HG03025 (cell line): ENCODE measurements around the gene ASB9.
"Not testable (repeated sequence)": the region's sequence is repeated elsewhere in the genome, so short reads cannot be mapped to it uniquely, and the experiment has no call there.

Experiments used
- ATAC-seq: cut with Tn5 transposase; IDR thresholded peaks from one replicate; pipeline ENCODE4 v1.9.1; 2021; ENCODE audit warnings: mild to moderate bottlenecking, moderate library complexity; ENCODE audit not compliant: unreplicated experiment, low FRiP score

Gene ASB9

DNA sequence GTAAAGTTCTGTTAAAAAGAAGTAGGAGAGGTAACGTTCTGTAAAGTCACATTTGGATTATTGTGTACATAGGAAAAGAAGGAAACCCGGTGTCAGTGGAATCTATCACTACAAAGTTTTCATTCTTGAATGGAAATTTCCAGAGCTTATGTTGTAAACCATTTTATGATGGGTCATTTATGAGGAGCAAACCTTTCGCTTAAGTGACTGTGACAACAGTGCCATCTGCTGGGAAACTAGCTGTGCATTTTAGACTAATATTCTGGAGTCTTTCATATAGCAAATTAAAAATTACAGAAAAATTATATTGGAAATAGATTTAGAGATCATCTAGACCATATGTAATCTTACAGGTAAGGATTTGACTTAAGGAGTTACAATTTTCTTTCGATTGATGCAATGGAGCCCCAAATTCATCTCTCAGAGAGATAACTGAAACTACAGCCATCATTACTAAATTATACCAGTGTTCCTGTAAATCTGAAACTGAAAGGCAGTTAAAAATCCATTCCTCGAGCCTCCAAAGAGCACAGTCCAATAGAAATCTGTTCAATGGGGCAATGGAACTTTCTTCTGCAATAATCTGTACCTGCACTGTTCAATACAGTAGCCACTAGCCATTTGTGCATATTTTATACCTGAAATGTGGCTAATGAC lies 26.9 kb downstream of the ASB9 start:
- ATAC-seq: no peak

DNA sequence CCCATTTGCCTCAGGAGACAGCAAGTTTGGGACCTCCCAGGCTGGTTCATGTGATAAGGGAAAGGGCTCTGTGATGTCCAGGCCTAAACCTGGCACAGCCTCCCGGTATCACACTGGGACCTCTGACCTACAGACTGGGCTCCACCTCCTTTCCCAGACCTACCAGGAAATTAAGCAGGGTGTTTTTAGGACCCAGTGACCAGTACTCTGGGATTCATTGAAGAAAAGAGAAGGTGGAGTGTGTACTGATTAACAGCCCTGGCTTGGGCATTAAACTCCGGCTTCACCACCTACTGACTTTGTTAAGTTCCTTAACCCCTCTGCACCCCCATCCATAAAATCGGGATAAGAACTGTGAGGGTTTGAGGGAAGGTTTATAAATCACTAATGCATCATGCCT lies 28.6 kb downstream of the ASB9 start:
- no peak for ATAC-seq

DNA sequence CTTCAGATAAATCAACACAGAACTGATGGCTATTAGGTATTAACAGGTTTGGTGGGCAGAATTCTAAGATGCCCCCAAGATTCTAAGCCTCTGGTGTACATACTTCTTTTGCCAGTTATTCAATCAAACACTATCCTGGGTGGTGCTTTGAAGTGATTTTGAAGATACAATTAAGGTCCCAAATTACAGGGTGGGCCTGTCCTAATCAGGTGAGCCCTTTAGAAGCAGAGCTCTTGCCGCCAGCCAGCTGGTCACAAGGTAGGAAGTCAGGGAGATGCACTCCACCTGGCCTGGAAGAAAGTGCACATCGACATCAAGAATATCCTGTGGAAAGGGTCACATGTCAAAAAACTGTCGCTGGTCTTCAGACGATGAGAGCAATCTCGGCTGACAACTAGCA lies 29.5 kb downstream of the ASB9 start:
- ATAC-seq: no peak

DNA sequence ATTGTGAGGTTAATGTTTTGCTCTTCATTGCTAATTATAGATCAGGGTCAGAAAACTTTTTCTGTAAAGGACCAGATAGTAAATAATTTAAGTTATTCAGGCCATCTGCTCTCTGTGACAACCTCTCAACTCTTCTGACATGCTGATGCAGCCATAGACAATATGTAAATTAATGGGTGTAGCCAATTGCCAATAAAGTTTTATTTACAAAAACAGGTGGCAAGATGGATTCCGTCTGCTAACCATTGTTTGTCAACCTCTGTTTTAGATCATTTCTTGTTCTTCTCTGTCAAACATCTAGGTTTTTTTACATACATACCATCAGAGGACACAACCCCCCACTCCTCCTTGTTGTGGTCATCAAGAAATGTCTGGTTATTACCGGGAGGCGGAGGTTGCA lies 33.7 kb downstream of the ASB9 start:
- ATAC-seq: no peak

DNA sequence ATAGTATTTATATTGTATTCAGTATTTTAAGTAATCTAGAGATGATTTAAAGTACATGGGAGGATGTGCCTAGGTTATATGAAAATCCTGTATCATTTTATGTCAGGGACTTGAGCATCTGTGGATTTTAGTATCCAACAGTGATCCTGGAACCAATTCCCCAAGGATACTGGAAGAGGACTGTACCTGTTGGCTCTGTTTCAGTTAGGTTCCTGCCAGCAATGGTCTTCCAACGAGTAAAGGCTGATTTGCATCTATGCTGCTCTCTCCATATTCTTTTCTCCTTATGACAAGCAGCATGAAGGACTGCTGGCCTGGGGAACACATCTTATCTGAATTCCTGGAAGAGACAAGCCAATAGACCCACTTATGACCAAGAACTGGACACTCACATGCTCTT lies 34.9 kb downstream of the ASB9 start:
- no peak for ATAC-seq

DNA sequence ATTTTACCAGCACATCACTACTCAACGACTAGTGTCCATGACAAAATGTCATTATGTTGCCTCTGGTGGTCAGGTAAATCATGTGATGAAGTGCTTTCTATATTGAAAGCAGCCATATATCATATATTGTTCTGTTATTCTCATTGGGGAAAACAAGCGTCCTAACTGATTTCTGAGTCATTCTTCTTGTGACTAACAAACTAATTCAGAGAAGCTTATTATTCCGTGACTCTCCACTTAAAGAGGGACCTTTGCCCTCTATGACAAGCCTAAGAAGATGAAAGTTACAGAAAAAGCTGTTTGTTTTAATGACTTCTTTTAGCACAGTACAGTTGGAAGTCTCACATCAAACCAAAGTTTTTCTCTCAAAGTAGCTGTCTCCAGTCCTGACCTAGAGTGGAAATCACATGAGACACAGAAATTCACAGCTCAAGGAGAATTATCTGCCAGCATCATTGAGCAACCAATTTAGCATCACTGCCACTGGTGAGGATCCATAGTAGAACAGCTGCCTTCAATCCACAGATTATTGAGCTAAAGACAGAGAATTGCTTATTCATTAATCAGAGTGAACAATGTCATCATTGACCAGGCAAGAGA lies 36.4 kb downstream of the ASB9 start:
- ATAC-seq: no peak

DNA sequence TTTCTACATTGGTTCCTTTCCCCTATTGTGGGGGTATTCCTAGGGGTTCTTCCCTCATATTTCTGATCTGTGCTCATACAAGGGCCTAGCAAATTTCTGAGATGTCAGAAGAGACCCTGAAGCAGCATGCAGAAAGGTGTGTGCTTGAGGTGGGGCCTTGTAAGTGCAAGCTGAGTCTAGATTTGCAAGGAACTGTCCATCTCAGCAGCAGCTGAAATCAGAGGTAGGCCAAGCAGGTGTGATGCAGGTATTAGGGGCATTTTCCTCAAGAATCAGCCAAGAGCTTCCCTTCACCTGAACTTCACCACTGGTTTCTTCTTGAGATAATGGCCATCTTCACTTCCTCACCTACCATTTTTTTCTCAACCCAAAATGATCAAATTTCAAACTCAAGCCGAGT lies 45.1 kb downstream of the ASB9 start:
- no peak for ATAC-seq

DNA sequence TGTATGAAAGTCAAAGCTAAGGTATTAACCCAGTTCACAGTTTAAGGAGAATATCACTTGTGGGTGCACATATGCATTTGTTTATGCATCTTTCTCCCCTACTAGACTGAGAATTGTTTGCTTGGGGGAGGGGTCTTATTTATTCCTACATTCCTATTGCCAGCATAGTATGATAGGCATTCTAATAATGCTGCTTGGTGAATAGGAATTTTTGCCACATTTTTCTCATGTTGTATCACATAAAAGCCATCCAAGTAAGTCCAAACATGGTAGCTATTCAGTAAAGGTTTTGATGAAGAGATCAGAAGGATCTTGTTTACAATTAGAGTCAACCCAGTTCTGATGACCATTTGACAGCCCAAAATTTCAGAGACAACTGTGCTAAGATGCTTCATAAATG lies 48.6 kb downstream of the ASB9 start:
- ATAC-seq: no peak

DNA sequence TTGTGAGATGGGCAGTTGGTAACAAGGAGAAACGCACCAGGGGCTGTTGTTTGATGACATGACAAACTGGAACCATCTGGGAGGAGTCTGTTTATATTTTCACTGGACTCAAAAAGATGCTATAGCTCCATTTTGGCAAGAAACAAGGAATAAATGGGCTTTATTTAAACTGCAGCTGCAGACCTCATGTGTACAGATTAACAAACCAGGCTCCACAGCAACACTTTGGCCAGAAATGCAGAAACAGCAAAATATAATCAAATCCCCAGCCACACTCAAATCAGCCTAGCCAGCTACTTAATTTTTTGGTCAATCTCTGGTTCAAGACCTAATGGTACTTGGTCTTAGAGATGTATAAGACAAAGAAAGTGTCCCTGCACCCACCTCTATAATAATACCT lies 52.7 kb downstream of the ASB9 start:
- ATAC-seq: no peak

DNA sequence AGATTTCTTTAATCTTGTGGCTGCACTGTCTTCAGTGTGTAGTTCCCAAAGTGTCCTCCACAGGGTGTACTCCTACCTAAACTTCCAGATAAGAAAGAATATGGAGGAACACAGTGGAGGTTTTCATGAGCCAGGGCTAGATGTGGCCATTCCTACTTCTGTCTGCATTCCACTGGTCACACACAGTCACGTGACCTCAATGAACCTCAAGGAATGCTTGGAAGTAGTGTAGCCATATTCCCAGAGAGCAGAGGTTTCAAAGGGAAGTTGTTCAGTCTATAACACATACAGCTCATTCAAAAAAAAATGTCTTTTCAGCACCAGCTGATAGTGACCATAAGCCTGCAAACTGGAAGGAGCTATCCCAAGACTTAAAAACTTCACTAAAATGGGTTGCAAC lies 53.6 kb downstream of the ASB9 start:
- ATAC-seq: no peak

DNA sequence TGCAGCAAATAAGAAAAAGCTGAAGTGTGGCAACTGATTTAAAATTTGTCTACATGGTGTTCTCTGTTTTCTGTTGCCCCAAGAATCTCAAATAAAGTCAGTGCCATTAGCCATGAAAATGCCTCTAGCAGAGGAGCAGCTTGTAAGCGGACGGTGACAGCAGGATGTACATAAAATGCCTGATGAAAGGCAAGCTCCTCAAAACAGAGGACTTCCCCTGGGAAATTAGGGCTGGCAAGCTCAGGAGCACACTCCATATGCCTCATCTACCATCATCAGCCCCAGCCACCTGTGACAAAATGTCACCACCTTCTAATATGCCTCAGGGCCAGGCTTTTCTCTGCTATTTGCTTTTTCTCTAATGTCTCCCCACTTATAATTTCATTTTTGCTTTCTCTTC lies 54.5 kb downstream of the ASB9 start:
- no peak for ATAC-seq

DNA sequence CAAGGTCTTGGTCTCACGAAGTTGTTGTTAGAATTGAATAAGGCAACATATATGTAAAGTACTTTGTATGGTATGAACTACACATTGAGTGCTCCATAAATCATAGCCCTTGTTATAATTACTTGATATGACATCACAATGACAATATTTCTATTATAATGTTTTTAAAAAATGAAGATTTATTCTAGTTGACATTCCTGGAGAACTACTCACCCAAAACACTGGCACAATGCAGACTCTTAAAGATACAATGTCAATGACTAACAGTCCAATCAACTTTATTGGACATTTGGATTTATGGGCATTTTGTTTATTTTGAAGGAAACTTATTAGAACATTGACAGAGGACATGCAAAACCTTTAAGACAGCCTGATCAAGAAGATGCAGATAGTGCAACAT lies 55.3 kb downstream of the ASB9 start:
- ATAC-seq: no peak

DNA sequence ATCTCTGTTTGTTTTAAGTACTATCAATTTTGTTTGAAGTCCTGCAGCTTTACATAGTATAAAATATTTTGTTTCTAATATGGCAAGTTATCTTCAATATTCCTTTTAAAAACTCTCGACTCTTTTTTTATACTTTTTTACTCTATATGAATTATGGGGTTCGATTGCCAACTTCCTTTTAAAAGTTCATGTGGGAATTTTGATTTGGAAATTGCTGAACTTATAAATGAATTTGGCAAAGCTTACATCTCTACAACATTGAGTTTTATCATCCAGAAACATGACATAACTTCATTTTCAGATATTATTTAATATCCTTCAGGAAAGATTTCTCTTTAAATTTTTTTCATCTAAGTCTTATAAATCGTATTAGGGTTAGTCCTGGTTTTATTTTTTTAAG lies 60.8 kb downstream of the ASB9 start:
- no peak for ATAC-seq

DNA sequence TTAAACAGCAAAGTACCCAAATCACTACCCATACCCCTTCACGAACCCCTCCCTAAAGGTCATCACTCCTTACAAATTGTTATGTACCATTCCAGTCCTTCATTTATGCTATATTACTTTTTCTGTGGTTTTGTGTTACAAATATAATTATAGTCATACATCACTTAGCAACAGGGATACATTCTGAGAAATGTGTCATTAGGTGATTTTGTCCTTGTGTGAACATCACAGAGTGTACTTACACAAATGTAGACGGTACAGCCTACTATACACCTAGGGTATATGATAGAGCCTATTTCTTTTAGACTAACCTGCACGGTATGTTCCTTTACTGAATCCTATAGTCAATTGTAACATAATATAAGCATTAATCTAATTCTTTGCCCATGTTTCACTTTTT lies 61.9 kb downstream of the ASB9 start:
- no peak for ATAC-seq

DNA sequence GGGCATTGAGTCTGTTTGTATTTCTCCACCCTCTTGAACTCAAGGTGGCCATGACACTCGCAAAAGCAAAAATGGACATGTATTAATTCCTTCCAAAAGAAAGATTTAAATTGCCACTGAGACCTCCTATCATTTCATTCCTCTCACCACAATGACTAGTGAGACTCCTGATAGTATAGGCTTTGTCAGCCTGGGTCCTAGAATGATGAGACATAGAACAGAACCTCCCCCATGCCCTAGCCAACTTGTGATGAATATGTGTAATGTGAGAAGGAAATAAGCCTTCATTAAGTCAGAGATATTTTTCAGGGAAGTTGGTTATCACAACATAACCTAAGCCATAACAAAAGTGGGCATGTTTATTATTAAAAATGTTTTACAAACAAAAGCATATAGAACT lies 62.5 kb downstream of the ASB9 start:
- no peak for ATAC-seq

DNA sequence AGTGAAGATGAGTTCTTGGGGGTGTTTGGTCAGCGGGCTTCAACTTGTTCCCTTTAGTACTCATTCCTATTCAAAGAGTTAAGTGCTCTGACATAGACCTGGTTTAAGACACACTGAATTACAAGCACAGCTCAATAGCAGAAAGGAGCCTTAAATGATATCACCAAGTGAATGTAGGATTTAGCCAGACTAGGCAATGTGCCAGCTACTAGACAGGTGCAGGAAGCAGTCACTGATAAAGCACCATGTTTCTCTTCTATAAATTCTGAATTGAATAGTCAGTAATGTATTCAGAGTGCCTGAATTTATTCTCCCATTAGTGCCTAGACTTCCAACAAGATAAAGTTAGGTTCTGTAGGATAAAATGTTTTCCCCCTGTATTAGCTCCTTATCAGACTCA lies 63.6 kb downstream of the ASB9 start:
- ATAC-seq: no peak

DNA sequence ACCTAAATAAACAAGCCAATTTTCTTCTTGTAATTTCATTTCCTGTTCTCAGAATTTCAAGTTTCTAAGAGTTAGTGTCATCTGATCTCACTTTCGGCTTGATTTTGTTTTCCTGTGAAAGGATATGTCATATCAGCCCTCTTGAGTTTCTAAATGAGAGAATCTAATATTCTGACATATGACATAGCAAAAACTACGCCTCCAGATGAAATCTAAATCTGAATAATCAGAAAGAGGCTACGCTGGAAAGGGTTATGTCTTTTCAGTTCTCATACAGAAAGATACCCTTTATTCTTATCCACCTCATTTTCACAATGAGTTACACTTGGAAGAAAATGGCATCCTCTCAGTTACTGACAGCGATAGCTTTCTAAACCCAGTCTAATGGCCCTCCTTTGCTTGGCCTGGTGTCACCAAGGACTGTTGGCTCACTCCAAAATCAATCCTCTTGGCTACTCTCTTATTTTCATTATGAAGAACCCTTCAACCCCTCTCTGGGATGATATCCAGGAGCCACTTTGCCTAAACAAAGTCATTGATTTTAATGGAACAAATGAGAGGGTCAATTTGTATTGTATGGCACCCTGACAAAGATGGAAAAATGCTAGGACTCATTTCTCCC lies 65.6 kb downstream of the ASB9 start:
- ATAC-seq: peak; percentile 74

DNA sequence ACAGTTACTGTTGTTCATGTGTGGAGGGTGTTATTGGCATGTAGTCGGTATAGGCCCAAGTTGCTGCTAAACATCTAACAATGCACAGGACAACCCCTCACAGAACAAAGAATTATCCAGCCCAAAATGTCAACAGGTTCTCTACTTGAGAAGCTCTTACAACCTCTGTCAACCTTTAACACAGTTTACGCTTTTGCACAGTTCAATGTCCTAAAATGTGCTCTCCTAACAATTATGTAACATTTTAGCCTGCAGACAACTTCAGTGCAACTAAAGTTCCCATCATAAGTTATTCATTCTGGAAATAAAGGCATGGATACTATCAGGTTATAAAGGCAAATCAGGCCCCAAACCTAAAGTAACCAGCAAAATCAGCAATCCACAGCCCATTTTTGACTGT lies 66.2 kb downstream of the ASB9 start:
- ATAC-seq: no peak

DNA sequence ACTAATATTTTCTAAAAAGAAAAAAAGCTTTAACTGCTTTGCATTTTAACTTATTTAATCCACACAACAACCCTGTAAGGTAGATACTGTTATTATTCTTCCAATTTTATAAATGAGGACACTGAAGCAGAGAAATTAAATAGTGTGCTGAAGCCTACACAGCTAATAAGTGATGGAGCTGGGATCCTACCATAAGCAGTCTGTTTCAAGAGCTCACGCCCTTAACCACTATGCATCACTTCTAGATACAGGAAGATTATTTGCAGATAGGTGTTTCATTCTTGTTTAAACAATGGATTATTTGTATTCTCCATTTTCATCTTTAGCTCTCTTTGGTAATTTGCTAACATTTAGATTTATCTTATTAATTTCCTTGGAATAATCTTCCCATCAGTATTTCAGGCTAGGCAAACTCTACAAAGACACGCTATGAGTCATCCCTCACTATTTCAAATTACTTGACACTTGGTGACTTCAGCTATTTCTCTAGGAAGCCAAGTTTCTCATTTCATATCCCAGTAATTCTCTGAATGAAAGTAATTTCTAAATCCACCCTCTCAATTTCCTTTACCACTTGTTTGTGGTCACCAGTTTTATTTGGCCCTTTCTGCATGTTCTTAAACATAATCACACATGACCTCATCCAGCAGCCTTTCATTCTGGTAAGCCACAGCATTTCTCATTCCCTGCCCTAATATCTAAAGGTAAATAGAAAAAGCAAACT lies 67.3 kb downstream of the ASB9 start:
- no peak for ATAC-seq

DNA sequence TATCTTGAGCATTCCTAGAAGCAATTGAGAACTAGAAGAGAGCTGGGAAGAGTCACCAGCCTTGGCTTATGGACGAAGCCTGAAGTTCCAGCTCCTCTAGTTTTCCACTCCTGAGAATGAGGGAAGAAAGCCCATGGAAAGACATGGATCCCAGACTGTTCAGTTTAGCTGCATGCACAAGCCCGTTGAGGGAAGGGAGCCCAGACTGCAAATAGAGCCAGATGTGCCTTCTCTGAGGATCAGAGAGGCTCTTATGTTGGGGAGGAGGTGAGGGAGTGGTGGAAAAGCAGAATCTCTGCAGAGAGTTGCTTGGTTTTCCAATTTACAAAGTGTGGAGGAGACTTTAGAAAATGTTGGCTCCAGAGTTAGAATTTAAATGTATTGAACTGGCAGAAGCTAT lies 69.0 kb downstream of the ASB9 start:
- no peak for ATAC-seq

DNA sequence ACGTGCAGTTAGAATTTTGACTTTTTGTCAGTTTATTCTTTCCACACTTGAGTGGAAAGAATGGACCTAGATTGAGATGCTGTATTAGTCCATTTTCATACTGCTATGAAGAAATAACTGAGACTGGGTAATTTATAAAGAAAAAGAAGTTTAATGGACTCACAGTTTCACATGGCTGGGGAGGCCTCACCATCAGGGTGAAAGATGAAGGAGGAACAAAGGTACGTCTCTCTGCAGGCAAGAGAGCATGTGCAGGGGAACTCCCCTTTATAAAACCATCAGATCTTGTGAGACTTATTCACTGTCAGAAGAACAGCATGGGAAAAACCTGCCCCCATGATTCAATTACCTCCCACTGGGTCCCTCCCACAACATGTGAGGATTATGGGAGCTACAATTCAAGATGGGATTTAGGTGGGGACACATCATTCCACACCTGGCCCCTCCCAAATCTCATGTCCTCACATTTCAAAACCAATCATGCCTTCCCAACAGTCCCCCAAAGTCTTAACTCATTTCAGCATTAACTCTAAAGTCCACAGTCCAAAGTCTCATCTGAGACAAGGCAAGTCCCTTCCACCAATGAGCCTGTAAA lies 71.2 kb downstream of the ASB9 start:
- not testable (repeated sequence) for ATAC-seq
